Heart left ventricle (tissue), 13 donors: ENCODE results near the gene NIM1K.

Experiments
- CTCF ChIP-seq, 12 donors: fragments of 200-600 bp; sonication (generic) in 4 of 12; IDR thresholded peaks; one replicate each; pipeline versions ENCODE4 v1.5.0 to v1.8.0; 2018 to 2022; ENCODE audit warnings: antibody characterized with exemption in 12 of 12, mild to moderate bottlenecking in 5 of 12
- POLR2A ChIP-seq, 2 donors: fragments of 450-650 bp; IDR thresholded peaks; one replicate each; pipeline ENCODE4 v1.6.1; 2017; ENCODE audit warnings: antibody characterized with exemption in 2 of 2, mild to moderate bottlenecking in 2 of 2, moderate library complexity in 2 of 2
- donor health status: ischemic (EF 13 %, LVEDD 7.1; RV severe dilation, severe dysfunction).
- donor health status: DM: no; HTN: yes; CAD: no.
- donor health status: DM: no; HTN: no; CAD: no.
- donor health status: ischemic (EF 25% LVEDD 6.9; RV normal size, moderate dysfunction).
- donor health status: ischemic (EF 25% LVEDD 5.7; RV mildly dilated, moderate dysfunction).
- donor health status: ischemic (EF 35%, LVEDD 5.7; RV mildly dilated, moderate dysfunction).
- donor health status: nonischemic (EF 11% LVEDD 7.7; RV severe dilation, severe dysfunction).
- donor health status: DM: yes; HTN: yes; CAD: no.
- donor health status: PGD.
- donor health status: ischemic (EF 29% LVEDD 5.4; RV normal size, mild dysfunction).
- donor health status: nonischemic (EF 23%, LVEDD 6.1; RV moderate dilation, normal function).

GRCh38 chr5:43302481-43302880 is 110.5 kb downstream of the NIM1K start:
- TF ChIP-seq POLR2A (IDR thresholded peaks at IDR 0.05) (no peak), CTCF (IDR thresholded peaks at IDR 0.05) (no peak)
